Right atrium auricular region (tissue), 2 donors: ENCODE data around the gene TMEM87B. TPM values are rescaled to one million over a fixed set of nuclear protein-coding genes. Genes with fewer than 3 reads are reported as not detected.

ENCODE experiments used
- DNase-seq: peaks from one replicate; pipeline ENCODE4 v3.0.0-alpha.2; 2019; ENCODE audit warnings: low spot score
- H3K27ac ChIP-seq, 2 donors: fragments of 200-600 bp; sonication (generic); 1 replicate in 1 of 2; 2 replicates in 1 of 2; pipeline ENCODE4 v1.5.1; 2016 to 2019
- H3K27me3 ChIP-seq, 2 donors: fragments of 200-600 bp; sonication (generic); one replicate each; pipeline versions ENCODE4 v1.5.1 to v1.6.0; 2017 to 2019
- H3K36me3 ChIP-seq: fragments of 200-600 bp; sonication (generic); one replicate; pipeline ENCODE4 v1.5.1; 2016
- H3K4me1 ChIP-seq, 2 donors: fragments of 200-600 bp; sonication (generic); one replicate each; pipeline versions ENCODE4 v1.5.1 to v1.6.0; 2017 to 2019
- H3K4me3 ChIP-seq, 2 donors: fragments of 200-600 bp; sonication (generic); 1 replicate in 1 of 2; 2 replicates in 1 of 2; pipeline ENCODE4 v1.5.1; 2017 to 2019; ENCODE audit warnings: mild to moderate bottlenecking in 1 of 2, moderate library complexity in 1 of 2
- H3K9me3 ChIP-seq, 2 donors: fragments of 200-600 bp; sonication (generic); one replicate each; pipeline ENCODE4 v1.5.1; 2019
- CTCF ChIP-seq, 2 donors: fragments of 200-600 bp; sonication (generic); IDR thresholded peaks; one replicate each; pipeline ENCODE4 v1.5.1; 2019; ENCODE audit warnings: antibody characterized with exemption in 2 of 2
- total RNA-seq, 2 donors: library from RNA; depleted of rRNA; stranded (reverse); fragments of >200 nt; gene quantifications; one replicate each; pipeline ENCODE4 v1.1.0, GENCODE V29; 2016

TMEM87B gene
- total RNA-seq, 2 donors from 2014 or later: 7.7 to 8.8 TPM

- no peaks in the 10 kb centered on the region for H3K9me3 ChIP-seq
- H3K4me3 ChIP-seq: peak overlapping the region; percentile 65 to 95
- H3K36me3 ChIP-seq: peaks cover 6% of the 10 kb centered on the region
- no peaks in the 10 kb centered on the region for H3K27me3 ChIP-seq
- no peak for TF ChIP-seq CTCF (IDR thresholded peaks at IDR 0.05)
- H3K27ac ChIP-seq: peak overlapping the region; percentile 96
- peaks cover 0 to 32% of the 10 kb centered on the region in 2 donors for H3K4me1 ChIP-seq
- peak; percentile 86 for DNase-seq
Observed at GRCh38 chr2:112055730-112056625, 909 bp downstream of the TMEM87B start.

- no peak for TF ChIP-seq CTCF (IDR thresholded peaks at IDR 0.05)
- H3K36me3 ChIP-seq: peaks cover 6% of the 10 kb centered on the region
- peaks cover 0 to 32% of the 10 kb centered on the region in 2 donors for H3K4me1 ChIP-seq
- no peaks in the 10 kb centered on the region for H3K27me3 ChIP-seq
- H3K27ac ChIP-seq: peak overlapping the region; percentile 96
- peak overlapping the region; percentile 65 to 95 for H3K4me3 ChIP-seq
- DNase-seq: no peak
- H3K9me3 ChIP-seq: no peaks in the 10 kb centered on the region
Observed at GRCh38 chr2:112056626-112056987, 1.5 kb downstream of the TMEM87B start.

GRCh38 chr2:112059671-112060070 lies 4.6 kb downstream of the TMEM87B start:
- Histone ChIP-seq H3K4me3 (no peak overlapping the region), H3K27ac (no peak overlapping the region), H3K9me3 (no peaks in the 10 kb centered on the region), H3K27me3 (no peaks in the 10 kb centered on the region), H3K4me1 (peaks cover 0 to 24% of the 10 kb centered on the region in 2 donors), H3K36me3 (peaks cover 13% of the 10 kb centered on the region)
- no peak for TF ChIP-seq CTCF (IDR thresholded peaks at IDR 0.05)
- DNase-seq: no peak

- Histone ChIP-seq H3K36me3 (peaks cover 24% of the 10 kb centered on the region), H3K4me3 (no peak overlapping the region), H3K27ac (no peak overlapping the region), H3K27me3 (no peaks in the 10 kb centered on the region), H3K4me1 (peaks cover 0 to 23% of the 10 kb centered on the region in 2 donors), H3K9me3 (no peaks in the 10 kb centered on the region)
- no peak for TF ChIP-seq CTCF (IDR thresholded peaks at IDR 0.05)
- DNase-seq: no peak
Observed at GRCh38 chr2:112061299-112061698, 6.2 kb downstream of the TMEM87B start.

GRCh38 chr2:112061840-112062239 lies 6.8 kb downstream of the TMEM87B start:
- Histone ChIP-seq H3K36me3 (peaks cover 24% of the 10 kb centered on the region), H3K27ac (no peak overlapping the region), H3K4me3 (no peak overlapping the region)

More at GRCh38 chr2:112061840-112062239, 6.8 kb downstream of the TMEM87B start:
- H3K4me1 ChIP-seq: peaks cover 0 to 17% of the 10 kb centered on the region in 2 donors
- DNase-seq: no peak
- no peaks in the 10 kb centered on the region for H3K27me3 ChIP-seq
- TF ChIP-seq CTCF (IDR thresholded peaks at IDR 0.05): no peak
- H3K9me3 ChIP-seq: no peaks in the 10 kb centered on the region
